ENCODE data around the gene CFAP46. TPM values are rescaled to one million over a fixed set of nuclear protein-coding genes. Genes with fewer than 3 reads are reported as not detected.

Gene CFAP46
- total and polyA plus RNA-seq, 2 of the 4 experiments (the other 2 are of a cell fraction) = 1.3 to 1.8 TPM

- Histone ChIP-seq H3K4me1 (ENCODE audit: control insufficient read depth, insufficient read depth, low read length) (no peaks in the 10 kb centered on the region), H2AK9ac (replicated peaks; ENCODE audit: low read depth, low read length, poor library complexity) (no peak overlapping the region), H4K8ac (ENCODE audit: low read depth in 2 of 2, low read length in 2 of 2) (no peak overlapping the region), H2AFZ (replicated peaks; ENCODE audit: low read length, poor library complexity) (no peak overlapping the region), H3K4me2 (ENCODE audit: low read depth, low read length) (no peak overlapping the region), H2AK5ac (ENCODE audit: low read depth, low read length) (no peak overlapping the region), H3K9me1 (ENCODE audit: insufficient read depth, low read length) (no peaks in the 10 kb centered on the region), H3K14ac (replicated peaks; ENCODE audit: low read depth, low read length) (no peak overlapping the region), H4K91ac (ENCODE audit: insufficient read depth, low read depth, low read length) (no peak overlapping the region), H3K4me3 (ENCODE audit: insufficient read depth, low read depth, low read length) (no peak overlapping the region), H3K4ac (ENCODE audit: low read depth, low read length) (no peak overlapping the region), H4K5ac (ENCODE audit: low read depth, low read length) (no peak overlapping the region), H3K27me3 (ENCODE audit: control insufficient read depth, insufficient read depth, low read length) (peaks cover 16% of the 10 kb centered on the region; the same call in 1 of the 2 replicates), H2BK5ac (ENCODE audit: low read depth, low read length, poor library complexity, severe bottlenecking) (no peak overlapping the region), H3K36me3 (ENCODE audit: control insufficient read depth, insufficient read depth, low read length) (no peaks in the 10 kb centered on the region), H3K56ac (ENCODE audit: extremely low read depth, insufficient read depth, low read length) (no peak overlapping the region), H3K23ac (ENCODE audit: low read depth, low read length) (no peak overlapping the region), H2BK15ac (ENCODE audit: low read depth, low read length) (no peak overlapping the region), H3K9me3 (ENCODE audit: control insufficient read depth, insufficient read depth, low read length) (no peaks in the 10 kb centered on the region), H3K27ac (ENCODE audit: insufficient read depth, low read length) (no peak overlapping the region), H2BK20ac (ENCODE audit: low read depth, low read length) (no peak overlapping the region), H3K9ac (ENCODE audit: low read depth, low read length) (no peak overlapping the region), H2BK120ac (ENCODE audit: low read depth, low read length) (no peak overlapping the region), H3K79me1 (ENCODE audit: low read depth in 1 of 2, low read length in 2 of 2) (no peaks in the 10 kb centered on the region), H4K20me1 (ENCODE audit: insufficient read depth, low read length) (no peaks in the 10 kb centered on the region), H3K18ac (ENCODE audit: low read depth, low read length) (no peak overlapping the region)
- ChIA-PET CTCF (no interaction called here), POLR2A (ENCODE audit: unreplicated experiment) (no interaction called here)
- WGBS, 2 experiments (ENCODE audit: extremely low coverage in 2 of 2, insufficient read length in 1 of 2) = 75% methylated on average over 29 of the region's 41 CpGs; no CpG with 5 or more reads in 1 of the 2 experiments
- BruUV-seq (replicated peaks) = no TSS peak
- DNase-seq (no peak), ATAC-seq (ENCODE audit: low read depth) (no peak)
- TF ChIP-seq MAZ (IDR thresholded peaks at IDR 0.05; ENCODE audit: borderline replicate concordance, low read depth, low read length) (no peak), ELK1 (IDR thresholded peaks at IDR 0.05; ENCODE audit: borderline replicate concordance, low read depth, low read length) (no peak), RCOR1 (IDR thresholded peaks at IDR 0.05; ENCODE audit: insufficient replicate concordance, low read length) (no peak), RFX5 (IDR thresholded peaks at IDR 0.05; ENCODE audit: low read depth, low read length) (no peak), NFE2L2 (IDR thresholded peaks at IDR 0.05; ENCODE audit: low read depth, low read length) (no peak), SMC3 (IDR thresholded peaks at IDR 0.05; ENCODE audit: low read depth, low read length) (no peak), MXI1 (IDR thresholded peaks at IDR 0.05; ENCODE audit: borderline replicate concordance, low read depth, low read length) (no peak), RAD21 (IDR thresholded peaks at IDR 0.05; ENCODE audit: low read length) (no peak)
- in situ Hi-C loops (cut with MboI; ENCODE audit: low sequenced_read_pairs) = no loop called here
- intact Hi-C loops (cut with micrococcal nuclease) = no loop called here
- dilution Hi-C loops (cut with HindIII; ENCODE audit: low sequenced_read_pairs, unreplicated experiment) = no loop called here
Observed at GRCh38 chr10:132980426-132981172, 38.2 kb upstream of the CFAP46 start.
